Left kidney (tissue), 2 donors: ENCODE results near the gene MYBPC1. TPM values are rescaled to one million over a fixed set of nuclear protein-coding genes. Genes with fewer than 3 reads are reported as not detected.
"Not testable (repeated sequence)": the region's sequence is repeated elsewhere in the genome, so short reads cannot be mapped to it uniquely, and the experiment has no call there.

Experiments used
- DNase-seq: peaks from one replicate; pipeline ENCODE4 v3.0.0-alpha.2; 2013
- polyA plus RNA-seq: library from polyadenylated mRNA; unstranded; fragments of 120-200 nt; gene quantifications from one replicate; pipeline ENCODE4 v1.2.1, GENCODE V29; 2013; ENCODE audit not compliant: insufficient read length

MYBPC1 gene
- polyA plus RNA-seq, 1 donor = not detected

GRCh38 chr12:101654442-101654841, 59.7 kb downstream of the MYBPC1 start:
- no peak for DNase-seq

- DNase-seq = no peak
Measured at GRCh38 chr12:101655393-101655792, 60.6 kb downstream of the MYBPC1 start.

GRCh38 chr12:101660662-101661061, 65.9 kb downstream of the MYBPC1 start:
- not testable (repeated sequence) for DNase-seq

- no peak for DNase-seq
Measured at GRCh38 chr12:101663298-101663697, 68.5 kb downstream of the MYBPC1 start.

- DNase-seq = no peak
Measured at GRCh38 chr12:101664992-101665391, 70.2 kb downstream of the MYBPC1 start.

GRCh38 chr12:101666052-101666728, 71.4 kb downstream of the MYBPC1 start:
- no peak for DNase-seq

GRCh38 chr12:101667591-101667990, 72.8 kb downstream of the MYBPC1 start:
- no peak for DNase-seq

GRCh38 chr12:101670007-101670671, 75.4 kb downstream of the MYBPC1 start:
- peak; percentile 10 for DNase-seq

- no peak for DNase-seq
Measured at GRCh38 chr12:101671157-101671791, 76.5 kb downstream of the MYBPC1 start.

GRCh38 chr12:101671833-101672232, 77.1 kb downstream of the MYBPC1 start:
- DNase-seq = no peak

- DNase-seq = no peak
Measured at GRCh38 chr12:101675555-101675954, 80.8 kb downstream of the MYBPC1 start.

- not testable (repeated sequence) for DNase-seq
Measured at GRCh38 chr12:101676497-101676896, 81.7 kb downstream of the MYBPC1 start.

- DNase-seq = no peak
Measured at GRCh38 chr12:101678081-101678480, 83.3 kb downstream of the MYBPC1 start.

GRCh38 chr12:101680240-101680639, 85.5 kb downstream of the MYBPC1 start:
- no peak for DNase-seq

- no peak for DNase-seq
Measured at GRCh38 chr12:101680647-101681046, 85.9 kb downstream of the MYBPC1 start.

GRCh38 chr12:101681627-101682026, 86.9 kb downstream of the MYBPC1 start:
- not testable (repeated sequence) for DNase-seq

GRCh38 chr12:101685092-101685491, 90.3 kb downstream of the MYBPC1 start:
- DNase-seq = no peak

GRCh38 chr12:101686176-101686575, 91.4 kb downstream of the MYBPC1 start:
- DNase-seq = no peak

GRCh38 chr12:101690544-101691098, 95.8 kb downstream of the MYBPC1 start:
- no peak for DNase-seq

- no peak for DNase-seq
Measured at GRCh38 chr12:101691503-101692096, 96.8 kb downstream of the MYBPC1 start.

GRCh38 chr12:101694297-101694848, 99.6 kb downstream of the MYBPC1 start:
- DNase-seq = no peak

- no peak for DNase-seq
Measured at GRCh38 chr12:101694986-101695385, 100.2 kb downstream of the MYBPC1 start.
